Keratinocyte (primary cell): ENCODE results near the gene LYZL1.

Experiments
- CTCF ChIP-seq, 3 experiments: IDR thresholded peaks in 1 of 3; conservative IDR thresholded peaks in 1 of 3; optimal IDR thresholded peaks in 1 of 3; 2 replicates in 2 of 3; 3 replicates in 1 of 3; pipeline versions ENCODE3 to v1.5.1; 2011; ENCODE audit warnings: low read length in 3 of 3, mild to moderate bottlenecking in 3 of 3, moderate library complexity in 2 of 3, control low read depth in 1 of 3, inconsistent platforms in 1 of 3; ENCODE audit not compliant: insufficient read depth in 2 of 3; ENCODE audit errors: extremely low read depth in 1 of 3
- EZH2 ChIP-seq: IDR thresholded peaks from one replicate; pipeline ENCODE4 v1.6.1; 2012; ENCODE audit warnings: inconsistent platforms, mild to moderate bottlenecking, low read length, moderate library complexity

GRCh38 chr10:29257784-29258135, 31.1 kb upstream of the LYZL1 start:
- TF ChIP-seq CTCF (optimal IDR thresholded peaks at IDR 0.05 in 1 of 3, IDR thresholded peaks at IDR 0.05 in 1 of 3, conservative IDR thresholded peaks at IDR 0.05 in 1 of 3; ENCODE audit: extremely low read depth in 1 of 3, insufficient read depth in 2 of 3, low read length in 3 of 3): no peak
- TF ChIP-seq EZH2: no peak
